Ascending aorta (tissue), 2 donors: ENCODE measurements around the gene DDIT4. TPM values are rescaled to one million over a fixed set of nuclear protein-coding genes. Genes with fewer than 3 reads are reported as not detected.
"Not testable (repeated sequence)": the region's sequence is repeated elsewhere in the genome, so short reads cannot be mapped to it uniquely, and the experiment has no call there.

Source experiments
- DNase-seq, 2 donors: peaks; one replicate each; pipeline ENCODE4 v3.0.0-alpha.2; 2019; ENCODE audit warnings: low spot score in 2 of 2
- H3K27ac ChIP-seq, 2 donors: fragments of 200-600 bp; sonication (generic); one replicate each; pipeline ENCODE4 v1.5.1; 2016 to 2017; ENCODE audit warnings: mild to moderate bottlenecking in 1 of 2
- H3K27me3 ChIP-seq: fragments of 200-600 bp; sonication (generic); one replicate; pipeline ENCODE4 v1.5.1; 2017
- H3K36me3 ChIP-seq, 2 donors: fragments of 200-600 bp; sonication (generic); one replicate each; pipeline ENCODE4 v1.5.1; 2016
- H3K4me1 ChIP-seq, 2 donors: fragments of 200-600 bp; sonication (generic); one replicate each; pipeline ENCODE4 v1.5.1; 2016 to 2017; ENCODE audit warnings: mild to moderate bottlenecking in 1 of 2
- H3K4me3 ChIP-seq, 2 donors: fragments of 200-600 bp; sonication (generic); one replicate each; pipeline ENCODE4 v1.5.1; 2016 to 2017; ENCODE audit warnings: mild to moderate bottlenecking in 1 of 2
- H3K9me3 ChIP-seq, 2 donors: fragments of 200-600 bp; sonication (generic); one replicate each; pipeline ENCODE4 v1.5.1; 2016
- intact Hi-C: fragments of 100-400 bp; cut with DNase I; formaldehyde crosslinking; loops from one replicate; pipeline ENCODE4 v1.15.1; 2023
- total RNA-seq: library from RNA; depleted of rRNA; stranded (reverse); fragments of >200 nt; gene quantifications from one replicate; pipeline ENCODE4 v1.1.0, GENCODE V29; 2016
- TF ChIP-seq, protein P1 (sequence below), 3 experiments: fragments of 200-600 bp in 2 of 3; fragments of 450-650 bp in 1 of 3; sonication (generic) in 2 of 3; IDR thresholded peaks; one replicate each; pipeline ENCODE4 v1.5.1; 2016 to 2019; ENCODE audit warnings: antibody characterized with exemption in 3 of 3, mild to moderate bottlenecking in 1 of 3, moderate library complexity in 1 of 3

DDIT4 gene
- total RNA-seq, 1 donor from 2014 or later: 394 TPM

DNA sequence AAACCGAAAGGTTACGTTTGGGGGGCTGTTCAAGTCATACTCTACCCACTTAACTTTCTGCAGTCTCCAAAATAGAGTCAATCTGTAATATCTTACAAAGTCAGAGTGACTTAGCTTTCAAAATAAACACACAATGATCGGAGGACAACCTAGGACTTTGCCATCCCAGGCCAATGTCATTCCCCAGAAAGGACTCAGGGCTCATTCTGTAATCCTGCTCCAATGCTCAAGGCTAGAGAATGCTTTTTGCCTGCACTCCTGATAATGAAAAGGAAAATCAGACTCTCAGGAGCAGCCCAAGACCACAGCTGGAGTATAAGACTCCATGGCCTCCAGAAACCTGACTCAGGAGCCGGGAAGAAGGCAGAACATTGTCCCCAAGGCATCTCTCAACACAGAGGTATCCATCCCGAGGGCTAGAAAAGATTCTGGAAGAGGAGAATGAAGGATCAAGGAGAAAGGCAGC lies 29.1 kb upstream of the DDIT4 start:
- Histone ChIP-seq H3K36me3 (no peaks in the 10 kb centered on the region), H3K27me3 (no peaks in the 10 kb centered on the region), H3K4me3 (no peak overlapping the region), H3K27ac (peak overlapping the region; percentile 84 to 97), H3K4me1 (peaks cover 44 to 75% of the 10 kb centered on the region in 2 donors), H3K9me3 (no peaks in the 10 kb centered on the region)
- intact Hi-C loops: no loop called here
- DNase-seq: no peak
- TF ChIP-seq, protein P1, sequence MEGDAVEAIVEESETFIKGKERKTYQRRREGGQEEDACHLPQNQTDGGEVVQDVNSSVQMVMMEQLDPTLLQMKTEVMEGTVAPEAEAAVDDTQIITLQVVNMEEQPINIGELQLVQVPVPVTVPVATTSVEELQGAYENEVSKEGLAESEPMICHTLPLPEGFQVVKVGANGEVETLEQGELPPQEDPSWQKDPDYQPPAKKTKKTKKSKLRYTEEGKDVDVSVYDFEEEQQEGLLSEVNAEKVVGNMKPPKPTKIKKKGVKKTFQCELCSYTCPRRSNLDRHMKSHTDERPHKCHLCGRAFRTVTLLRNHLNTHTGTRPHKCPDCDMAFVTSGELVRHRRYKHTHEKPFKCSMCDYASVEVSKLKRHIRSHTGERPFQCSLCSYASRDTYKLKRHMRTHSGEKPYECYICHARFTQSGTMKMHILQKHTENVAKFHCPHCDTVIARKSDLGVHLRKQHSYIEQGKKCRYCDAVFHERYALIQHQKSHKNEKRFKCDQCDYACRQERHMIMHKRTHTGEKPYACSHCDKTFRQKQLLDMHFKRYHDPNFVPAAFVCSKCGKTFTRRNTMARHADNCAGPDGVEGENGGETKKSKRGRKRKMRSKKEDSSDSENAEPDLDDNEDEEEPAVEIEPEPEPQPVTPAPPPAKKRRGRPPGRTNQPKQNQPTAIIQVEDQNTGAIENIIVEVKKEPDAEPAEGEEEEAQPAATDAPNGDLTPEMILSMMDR (IDR thresholded peaks at IDR 0.05): no peak

DNA sequence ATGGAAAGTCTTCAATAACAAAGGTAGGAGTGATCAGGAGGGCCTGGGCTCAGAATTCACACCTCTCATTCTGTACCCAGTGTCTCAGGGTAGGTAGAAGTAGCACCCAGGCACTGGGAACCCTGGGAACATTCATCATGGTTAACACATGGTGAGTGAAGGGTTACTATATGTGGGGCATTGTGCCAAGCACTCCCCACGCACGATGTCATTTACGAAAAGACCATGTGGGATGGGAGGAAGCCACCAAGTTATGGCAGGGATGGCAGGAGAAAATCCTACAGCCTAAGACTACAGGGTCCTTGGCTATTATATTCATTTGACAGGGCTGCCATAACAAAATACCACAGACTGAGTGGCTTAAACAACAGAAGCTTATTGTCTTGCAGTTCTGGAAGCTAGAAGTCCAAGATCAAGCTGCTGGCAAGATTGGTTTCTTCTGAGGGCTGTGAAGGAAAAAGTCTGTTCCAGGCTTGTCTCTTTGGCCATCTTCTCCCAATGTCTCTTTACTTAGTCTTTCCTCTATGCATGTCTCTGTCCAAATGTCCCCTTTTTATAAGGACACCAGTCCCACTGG lies 27.7 kb upstream of the DDIT4 start:
- Histone ChIP-seq H3K36me3 (no peaks in the 10 kb centered on the region), H3K27me3 (no peaks in the 10 kb centered on the region), H3K4me3 (no peak overlapping the region), H3K9me3 (no peaks in the 10 kb centered on the region), H3K27ac (peak overlapping the region; percentile 91 to 97), H3K4me1 (peaks cover 54 to 88% of the 10 kb centered on the region in 2 donors)
- no peak for DNase-seq
- TF ChIP-seq, protein P1 (IDR thresholded peaks at IDR 0.05): no peak
- intact Hi-C loops: no loop called here

DNA sequence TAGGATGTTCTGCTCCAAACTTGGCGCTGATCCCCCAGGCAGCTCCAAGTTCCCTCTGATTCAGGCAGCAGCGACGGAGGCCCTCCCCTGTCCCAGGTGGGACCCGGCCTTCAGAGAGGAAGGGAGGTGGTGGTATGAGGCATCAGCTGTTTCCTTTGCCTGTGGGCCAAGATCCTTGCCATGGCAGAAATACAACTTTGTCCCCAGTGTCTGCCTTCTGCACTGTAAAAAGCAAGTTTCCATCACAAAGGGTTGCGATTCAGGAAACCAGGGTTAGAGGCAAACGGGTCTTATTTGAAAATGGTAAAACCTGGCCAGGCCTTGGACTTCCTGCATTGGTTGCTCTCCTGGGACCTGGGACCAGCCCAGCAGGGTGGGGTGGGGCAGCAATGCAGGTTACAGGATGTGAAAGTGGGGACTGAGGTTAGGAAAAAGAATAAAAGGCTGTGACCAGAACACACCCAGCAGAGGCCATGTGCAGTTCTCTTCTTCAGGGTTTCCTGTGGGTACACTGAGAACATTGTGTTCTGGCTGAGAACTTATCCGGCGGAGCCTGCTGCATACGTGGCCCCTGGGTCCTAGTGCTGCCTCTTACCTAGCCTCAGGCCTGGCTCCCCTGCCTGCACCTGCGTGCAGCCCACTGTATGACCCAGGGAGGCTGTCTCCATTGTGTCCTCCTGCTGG lies 25.1 kb upstream of the DDIT4 start:
- H3K27me3 ChIP-seq: no peaks in the 10 kb centered on the region
- H3K36me3 ChIP-seq: no peaks in the 10 kb centered on the region
- H3K9me3 ChIP-seq: no peaks in the 10 kb centered on the region
- H3K27ac ChIP-seq: peak overlapping the region; percentile 91 to 97
- DNase-seq: peak; percentile 83 to 96
- intact Hi-C loops: loop anchor here (1.0 to 2.0 kb wide), 2 partner anchors 25 to 50 kb away; partner anchors contain the start of gene DDIT4
- H3K4me3 ChIP-seq: peak overlapping the region in 1 of 2 donors; percentile 44
- H3K4me1 ChIP-seq: peaks cover 49 to 85% of the 10 kb centered on the region in 2 donors
- TF ChIP-seq, protein P1 (IDR thresholded peaks at IDR 0.05): no peak

DNA sequence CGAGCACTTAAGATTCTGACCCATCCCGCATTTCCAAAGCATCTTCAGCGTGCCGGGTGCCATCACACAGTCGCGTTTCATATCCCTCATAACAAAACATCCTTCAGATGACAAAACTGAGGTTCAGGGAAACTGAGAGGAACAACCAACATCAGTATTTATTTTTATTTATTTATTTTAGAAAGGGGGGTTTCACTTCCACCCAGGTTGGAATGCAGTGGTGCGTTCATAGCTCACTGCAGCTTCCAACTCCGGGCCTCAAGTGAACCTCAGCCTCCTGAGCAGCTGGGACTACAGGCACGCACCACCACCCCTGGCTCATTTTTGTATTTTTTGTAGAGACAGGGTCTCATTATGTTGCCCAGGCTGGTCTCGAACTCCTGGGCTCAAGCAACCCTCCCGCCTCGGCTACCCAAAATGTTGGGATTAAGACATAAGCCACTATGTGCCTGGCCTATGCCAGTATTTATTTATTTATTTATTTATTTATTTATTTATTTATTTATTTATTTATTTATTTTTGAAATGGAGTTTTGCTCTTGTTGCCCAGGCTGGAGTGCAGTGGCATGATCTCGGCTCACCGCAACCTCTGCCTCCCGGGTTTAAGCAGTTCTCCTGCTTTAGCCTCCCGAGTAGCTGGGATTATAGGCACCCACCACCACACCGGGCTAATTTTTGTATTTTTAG lies 24.4 kb upstream of the DDIT4 start:
- not testable (repeated sequence) for H3K27me3 ChIP-seq, H3K36me3 ChIP-seq, H3K9me3 ChIP-seq, DNase-seq
- intact Hi-C loops: loop anchor here (2.0 kb wide), 1 partner anchor 49 kb away; no protein-coding TSS in a partner anchor
- Histone ChIP-seq H3K4me3 (peak overlapping the region in 1 of 2 donors; percentile 44), H3K27ac (peak overlapping the region; percentile 91 to 97), H3K4me1 (peaks cover 52 to 85% of the 10 kb centered on the region in 2 donors)

DNA sequence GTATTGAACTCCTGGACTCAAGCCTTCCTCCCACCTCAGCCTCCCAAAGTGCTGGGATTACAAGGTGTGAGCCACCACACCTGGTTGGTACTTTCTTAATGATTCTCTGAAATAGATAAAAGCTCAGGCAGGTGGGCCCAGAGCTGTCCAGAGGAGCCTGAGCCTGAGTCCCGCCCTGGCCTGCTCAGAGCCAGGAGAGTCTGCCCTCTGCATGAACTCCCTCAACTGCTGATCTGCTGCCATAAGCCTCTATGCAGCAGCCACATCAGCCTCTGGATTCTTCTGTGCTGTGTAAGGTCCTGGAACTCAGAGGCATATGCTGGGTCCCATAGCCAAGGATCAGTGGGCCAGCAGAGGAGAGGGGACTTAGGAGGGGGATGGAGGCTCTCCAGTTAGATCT lies 23.1 kb upstream of the DDIT4 start:
- H3K4me3 ChIP-seq: no peak overlapping the region
- peak in 1 of 2 donors; percentile 78 for DNase-seq
- H3K27ac ChIP-seq: peak overlapping the region; percentile 91 to 97
- TF ChIP-seq, protein P1 (IDR thresholded peaks at IDR 0.05): no peak
- H3K4me1 ChIP-seq: peaks cover 55 to 85% of the 10 kb centered on the region in 2 donors
- intact Hi-C loops: no loop called here
- H3K36me3 ChIP-seq: no peaks in the 10 kb centered on the region
- no peaks in the 10 kb centered on the region for H3K27me3 ChIP-seq
- H3K9me3 ChIP-seq: no peaks in the 10 kb centered on the region

DNA sequence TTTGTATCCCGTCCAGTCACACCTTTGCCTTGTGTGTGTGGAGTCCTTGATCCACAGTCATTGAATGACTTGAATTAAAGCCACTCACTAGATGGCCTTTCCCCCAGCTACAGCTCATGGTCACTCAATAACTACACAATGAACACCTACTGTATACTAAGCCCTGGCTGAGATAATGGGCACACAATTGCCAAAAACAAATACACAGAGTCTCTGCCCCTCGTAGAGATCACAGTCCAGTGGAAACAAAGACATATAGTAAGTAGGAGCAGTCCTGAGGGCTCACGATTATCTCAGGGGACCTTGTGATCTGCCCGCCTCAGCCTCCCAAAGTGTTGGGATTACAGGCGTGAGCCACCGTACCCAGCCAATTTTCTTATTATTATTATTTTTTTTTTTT lies 22.1 kb upstream of the DDIT4 start:
- Histone ChIP-seq H3K36me3 (no peaks in the 10 kb centered on the region), H3K27ac (peak overlapping the region; percentile 91 to 97), H3K27me3 (no peaks in the 10 kb centered on the region), H3K4me3 (no peak overlapping the region), H3K9me3 (no peaks in the 10 kb centered on the region), H3K4me1 (peaks cover 51 to 83% of the 10 kb centered on the region in 2 donors)
- DNase-seq: no peak
- intact Hi-C loops: no loop called here
- TF ChIP-seq, protein P1 (IDR thresholded peaks at IDR 0.05): no peak
